IMR-90 (cell line): Measurements from ENCODE around the gene NPAS3. TPM values are rescaled to one million over a fixed set of nuclear protein-coding genes. Genes with fewer than 3 reads are reported as not detected.

Experiments used
- ATAC-seq: fragments of 200-7000 bp; cut with Tn5 transposase; 2 replicates; pipeline ENCODE4 v1.9.1; 2020; ENCODE audit warnings: low read depth, mild to moderate bottlenecking, moderate library complexity
- BruUV-seq: library from RNA; stranded (reverse); fragments of 400-500 nt; replicated peaks from 2 replicates; lab custom pipeline; 2021; lab: Mats Ljungman, UMichigan
- CTCF ChIA-PET: fragments of 300-600 bp; formaldehyde crosslinking; extraction: SDS; loops from one replicate; lab custom pipeline; 2021; ENCODE audit warnings: antibody characterized with exemption; lab: Yijun Ruan, JAX
- POLR2A ChIA-PET: fragments of 300-600 bp; sonication (Branson Sonifier 250); formaldehyde crosslinking; loops from one replicate; lab custom pipeline; 2022; ENCODE audit warnings: antibody characterized with exemption; ENCODE audit not compliant: unreplicated experiment; lab: Charles Lee
- DNase-seq: peaks from one replicate; pipeline ENCODE4 v3.0.0; 2013
- H2AFZ ChIP-seq: replicated peaks from 2 replicates; pipeline ENCODE3; 2013; ENCODE audit warnings: low read length, mild to moderate bottlenecking; ENCODE audit not compliant: poor library complexity
- H2AK5ac ChIP-seq: 2 replicates; pipeline ENCODE4 v1.6.1; 2013; ENCODE audit warnings: low read depth, low read length, inconsistent platforms
- H2AK9ac ChIP-seq: replicated peaks from 2 replicates; pipeline ENCODE3; 2013; ENCODE audit warnings: mild to moderate bottlenecking, low read depth, low read length, moderate library complexity; ENCODE audit not compliant: poor library complexity
- H2BK120ac ChIP-seq: 2 replicates; pipeline ENCODE4 v1.6.1; 2013; ENCODE audit warnings: low read depth, low read length, inconsistent platforms
- H2BK15ac ChIP-seq: 3 replicates; pipeline ENCODE4 v1.6.1; 2013; ENCODE audit warnings: low read depth, low read length, inconsistent platforms
- H2BK20ac ChIP-seq: 2 replicates; pipeline ENCODE4 v1.6.1; 2013; ENCODE audit warnings: low read depth, mild to moderate bottlenecking, inconsistent platforms, low read length, moderate library complexity
- H2BK5ac ChIP-seq: 2 replicates; pipeline ENCODE4 v1.6.1; 2013; ENCODE audit warnings: mild to moderate bottlenecking, low read depth, low read length, inconsistent platforms; ENCODE audit not compliant: poor library complexity, severe bottlenecking
- H3K14ac ChIP-seq: replicated peaks from 2 replicates; pipeline ENCODE4 v1.6.1; 2013; ENCODE audit warnings: low read depth, low read length, inconsistent platforms
- H3K18ac ChIP-seq: 2 replicates; pipeline ENCODE4 v1.6.1; 2013; ENCODE audit warnings: low read depth, low read length, control low read depth
- H3K23ac ChIP-seq: 2 replicates; pipeline ENCODE4 v1.6.1; 2013; ENCODE audit warnings: low read depth, low read length, inconsistent platforms
- H3K27ac ChIP-seq: 2 replicates; pipeline ENCODE4 v1.5.1; 2013; ENCODE audit warnings: mild to moderate bottlenecking, control low read depth, low read length; ENCODE audit not compliant: insufficient read depth
- H3K27me3 ChIP-seq: 2 replicates; pipeline ENCODE4 v1.6.1; 2013; ENCODE audit warnings: low read length; ENCODE audit not compliant: control insufficient read depth, insufficient read depth
- H3K36me3 ChIP-seq: 2 replicates; pipeline ENCODE4 v1.6.1; 2013; ENCODE audit warnings: low read length, mixed read lengths; ENCODE audit not compliant: control insufficient read depth, insufficient read depth
- H3K4ac ChIP-seq: 2 replicates; pipeline ENCODE4 v1.6.1; 2013; ENCODE audit warnings: low read depth, low read length, inconsistent platforms
- H3K4me1 ChIP-seq: 2 replicates; pipeline ENCODE4 v1.6.1; 2013; ENCODE audit warnings: low read length, mixed read lengths; ENCODE audit not compliant: control insufficient read depth, insufficient read depth
- H3K4me2 ChIP-seq: 2 replicates; pipeline ENCODE4 v1.6.1; 2013; ENCODE audit warnings: low read depth, mild to moderate bottlenecking, control low read depth, low read length, moderate library complexity
- H3K4me3 ChIP-seq: 2 replicates; pipeline ENCODE4 v1.5.1; 2013; ENCODE audit warnings: low read depth, mild to moderate bottlenecking, control low read depth, low read length, moderate library complexity; ENCODE audit not compliant: insufficient read depth
- H3K56ac ChIP-seq: 2 replicates; pipeline ENCODE4 v1.6.1; 2013; ENCODE audit warnings: low read length, inconsistent platforms; ENCODE audit not compliant: insufficient read depth; ENCODE audit errors: extremely low read depth
- H3K79me1 ChIP-seq, 2 experiments: 2 replicates each; pipeline ENCODE4 v1.6.1; 2013; ENCODE audit warnings: low read length in 2 of 2, inconsistent platforms in 1 of 2, low read depth in 1 of 2
- H3K9ac ChIP-seq: 2 replicates; pipeline ENCODE4 v1.6.1; 2013; ENCODE audit warnings: low read depth, low read length, control low read depth
- H3K9me1 ChIP-seq: 2 replicates; pipeline ENCODE4 v1.6.1; 2013; ENCODE audit warnings: low read length, inconsistent platforms; ENCODE audit not compliant: insufficient read depth
- H3K9me3 ChIP-seq: 2 replicates; pipeline ENCODE4 v1.6.1; 2013; ENCODE audit warnings: low read length; ENCODE audit not compliant: control insufficient read depth, insufficient read depth
- H4K20me1 ChIP-seq: 2 replicates; pipeline ENCODE4 v1.6.1; 2013; ENCODE audit warnings: low read length, inconsistent platforms; ENCODE audit not compliant: insufficient read depth
- H4K5ac ChIP-seq: 2 replicates; pipeline ENCODE4 v1.6.1; 2013; ENCODE audit warnings: mild to moderate bottlenecking, low read depth, low read length, control low read depth
- H4K8ac ChIP-seq, 2 experiments: 2 replicates each; pipeline ENCODE4 v1.6.1; 2013; ENCODE audit warnings: low read depth in 2 of 2, low read length in 2 of 2, control low read depth in 1 of 2, inconsistent platforms in 1 of 2
- H4K91ac ChIP-seq: 2 replicates; pipeline ENCODE4 v1.6.1; 2013; ENCODE audit warnings: low read depth, low read length, inconsistent platforms; ENCODE audit not compliant: insufficient read depth
- BHLHE40 ChIP-seq: fragments of 150-350 bp; IDR thresholded peaks from 2 replicates; pipeline ENCODE4 v1.6.1; 2016; ENCODE audit warnings: mild to moderate bottlenecking, low read depth, low read length
- CEBPB ChIP-seq: IDR thresholded peaks from 2 replicates; pipeline ENCODE4 v1.6.1; 2012; ENCODE audit warnings: low read depth, low read length, improper control_type of control experiment
- FOS ChIP-seq: fragments of 150-350 bp; IDR thresholded peaks from 2 replicates; pipeline ENCODE4 v1.6.1; 2016; ENCODE audit warnings: low read depth, low read length
- MAFK ChIP-seq: IDR thresholded peaks from 2 replicates; pipeline ENCODE4 v1.6.1; 2012; ENCODE audit warnings: low read depth, low read length, improper control_type of control experiment
- MAZ ChIP-seq: IDR thresholded peaks from 2 replicates; pipeline ENCODE4 v1.6.1; 2012; ENCODE audit warnings: low read depth, mild to moderate bottlenecking, low read length, improper control_type of control experiment, moderate library complexity, borderline replicate concordance
- MXI1 ChIP-seq: IDR thresholded peaks from 2 replicates; pipeline ENCODE4 v1.6.1; 2012; ENCODE audit warnings: low read depth, mild to moderate bottlenecking, low read length, moderate library complexity, borderline replicate concordance
- NFE2L2 ChIP-seq: fragments of 150-350 bp; IDR thresholded peaks from 2 replicates; pipeline ENCODE4 v1.6.1; 2016; ENCODE audit warnings: low read depth, mild to moderate bottlenecking, low read length
- RAD21 ChIP-seq: IDR thresholded peaks from 2 replicates; pipeline ENCODE4 v1.6.1; 2012; ENCODE audit warnings: low read length, improper control_type of control experiment
- RCOR1 ChIP-seq: IDR thresholded peaks from 2 replicates; pipeline ENCODE4 v1.6.1; 2012; ENCODE audit warnings: mild to moderate bottlenecking, low read length, improper control_type of control experiment; ENCODE audit not compliant: insufficient replicate concordance
- RFX5 ChIP-seq: IDR thresholded peaks from 2 replicates; pipeline ENCODE4 v1.8.0; 2012; ENCODE audit warnings: low read depth, mild to moderate bottlenecking, low read length, moderate library complexity
- SMC3 ChIP-seq: fragments of 150-350 bp; IDR thresholded peaks from 2 replicates; pipeline ENCODE4 v1.6.1; 2016; ENCODE audit warnings: low read depth, mild to moderate bottlenecking, antibody characterized with exemption, low read length, moderate library complexity
- WGBS, 2 experiments: methylation state at CpG; one replicate each; pipeline versions ENCODE4 v1.1.5 to v1.1.7; 2013; ENCODE audit warnings: missing lambda C conversion rate in 2 of 2; ENCODE audit not compliant: insufficient read length in 1 of 2; ENCODE audit errors: extremely low coverage in 2 of 2; 5-methylcytosine and 5-hydroxymethylcytosine counted together
- dilution Hi-C: fragments of 300-500 bp; cut with HindIII; formaldehyde crosslinking; loops from one replicate; pipeline ENCODE4 v1.14.3; 2018; ENCODE audit warnings: low sequenced_read_pairs; ENCODE audit not compliant: unreplicated experiment
- in situ Hi-C: fragments of 300-500 bp; cut with MboI; formaldehyde crosslinking; loops from 3 replicates; pipeline ENCODE4 v1.14.3; 2019; ENCODE audit warnings: low sequenced_read_pairs, inconsistent platforms, mixed read lengths
- intact Hi-C: fragments of 100-400 bp; cut with micrococcal nuclease; formaldehyde crosslinking; loops from 2 replicates; pipeline ENCODE4 v1.10.0; 2022
- polyA plus RNA-seq, 3 experiments: library from polyadenylated mRNA; depleted of rRNA; stranded (reverse); fragments of >200 nt; gene quantifications; 2 replicates each; pipeline ENCODE4 v1.2.3, GENCODE V29; 2012; ENCODE audit warnings: low replicate concordance in 1 of 3
- total RNA-seq: library from RNA; depleted of rRNA; stranded (reverse); fragments of >200 nt; gene quantifications from 2 replicates; pipeline ENCODE4 v1.2.3, GENCODE V29; 2012
- TF ChIP-seq, protein P1 (sequence below): fragments of 150-350 bp; IDR thresholded peaks from 2 replicates; pipeline ENCODE4 v1.6.1; 2017; ENCODE audit warnings: mild to moderate bottlenecking, antibody characterized with exemption, low read length, low read depth
- TF ChIP-seq, protein P2 (sequence below): conservative IDR thresholded peaks from 2 replicates; pipeline ENCODE4 v1.5.1; 2012; ENCODE audit warnings: mild to moderate bottlenecking, low read depth, low read length, improper control_type of control experiment
- TF ChIP-seq, protein P3 (sequence below): fragments of 150-350 bp; IDR thresholded peaks from 2 replicates; pipeline ENCODE4 v1.6.1; 2016; ENCODE audit warnings: low read depth, mild to moderate bottlenecking, low read length, moderate library complexity, borderline replicate concordance

NPAS3 gene
- total and polyA plus RNA-seq, 2 of the 4 experiments (the other 2 are of a cell fraction), result not detected

DNA sequence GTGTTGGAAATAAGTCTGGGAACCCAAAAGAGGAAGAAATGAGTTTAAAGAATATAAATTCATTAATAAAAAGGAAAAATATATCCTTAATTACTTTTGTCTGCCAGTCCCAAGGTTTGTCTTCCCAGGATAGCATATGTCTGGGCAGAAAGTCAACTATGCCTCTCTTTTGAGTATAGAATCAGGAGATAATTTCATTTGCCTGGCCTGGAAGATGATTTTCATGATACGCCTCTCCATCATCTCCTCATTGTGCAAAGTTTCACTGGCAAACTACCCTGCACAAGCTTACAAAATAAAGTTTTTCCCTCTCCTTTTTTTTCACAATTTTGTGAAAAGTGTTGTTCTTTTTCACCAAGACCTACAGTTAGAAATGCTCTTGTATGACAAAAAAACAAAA lies 671.4 kb downstream of the NPAS3 start:
- ChIA-PET CTCF (no interaction called here), POLR2A (no interaction called here)
- no peak overlapping the region for H3K23ac ChIP-seq
- H4K20me1 ChIP-seq, result no peaks in the 10 kb centered on the region
- in situ Hi-C loops (no loop called here), intact Hi-C loops (no loop called here), dilution Hi-C loops (no loop called here)
- H2AK9ac ChIP-seq, result no peak overlapping the region
- no peak overlapping the region for H4K8ac ChIP-seq
- no TSS peak for BruUV-seq
- no peak overlapping the region for H3K4ac ChIP-seq
- H2BK5ac ChIP-seq, result no peak overlapping the region
- no peak overlapping the region for H3K27ac ChIP-seq
- no peak overlapping the region for H2AK5ac ChIP-seq
- no peak overlapping the region for H3K4me3 ChIP-seq
- H2BK20ac ChIP-seq, result no peak overlapping the region
- H3K9me3 ChIP-seq, result no peaks in the 10 kb centered on the region
- no peaks in the 10 kb centered on the region for H3K4me1 ChIP-seq
- no peak overlapping the region for H3K9ac ChIP-seq
- H3K14ac ChIP-seq, result no peak overlapping the region
- H2AFZ ChIP-seq, result no peak overlapping the region
- WGBS, 2 experiments, result no CpG with 5 or more reads among the region's 1 CpG
- H2BK15ac ChIP-seq, result no peak overlapping the region
- H4K91ac ChIP-seq, result no peak overlapping the region
- H3K4me2 ChIP-seq, result no peak overlapping the region
- no peak overlapping the region for H2BK120ac ChIP-seq
- no peaks in the 10 kb centered on the region for H3K9me1 ChIP-seq
- no peak overlapping the region for H4K5ac ChIP-seq
- H3K56ac ChIP-seq, result no peak overlapping the region
- H3K79me1 ChIP-seq, result no peaks in the 10 kb centered on the region
- TF ChIP-seq CEBPB (no peak), RAD21 (no peak), MAFK (no peak), SMC3 (no peak), RFX5 (no peak), RCOR1 (no peak), MAZ (no peak), BHLHE40 (no peak), FOS (no peak), NFE2L2 (no peak), MXI1 (no peak)
- TF ChIP-seq, protein P1, sequence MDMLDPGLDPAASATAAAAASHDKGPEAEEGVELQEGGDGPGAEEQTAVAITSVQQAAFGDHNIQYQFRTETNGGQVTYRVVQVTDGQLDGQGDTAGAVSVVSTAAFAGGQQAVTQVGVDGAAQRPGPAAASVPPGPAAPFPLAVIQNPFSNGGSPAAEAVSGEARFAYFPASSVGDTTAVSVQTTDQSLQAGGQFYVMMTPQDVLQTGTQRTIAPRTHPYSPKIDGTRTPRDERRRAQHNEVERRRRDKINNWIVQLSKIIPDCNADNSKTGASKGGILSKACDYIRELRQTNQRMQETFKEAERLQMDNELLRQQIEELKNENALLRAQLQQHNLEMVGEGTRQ, result no peak
- TF ChIP-seq, protein P2, sequence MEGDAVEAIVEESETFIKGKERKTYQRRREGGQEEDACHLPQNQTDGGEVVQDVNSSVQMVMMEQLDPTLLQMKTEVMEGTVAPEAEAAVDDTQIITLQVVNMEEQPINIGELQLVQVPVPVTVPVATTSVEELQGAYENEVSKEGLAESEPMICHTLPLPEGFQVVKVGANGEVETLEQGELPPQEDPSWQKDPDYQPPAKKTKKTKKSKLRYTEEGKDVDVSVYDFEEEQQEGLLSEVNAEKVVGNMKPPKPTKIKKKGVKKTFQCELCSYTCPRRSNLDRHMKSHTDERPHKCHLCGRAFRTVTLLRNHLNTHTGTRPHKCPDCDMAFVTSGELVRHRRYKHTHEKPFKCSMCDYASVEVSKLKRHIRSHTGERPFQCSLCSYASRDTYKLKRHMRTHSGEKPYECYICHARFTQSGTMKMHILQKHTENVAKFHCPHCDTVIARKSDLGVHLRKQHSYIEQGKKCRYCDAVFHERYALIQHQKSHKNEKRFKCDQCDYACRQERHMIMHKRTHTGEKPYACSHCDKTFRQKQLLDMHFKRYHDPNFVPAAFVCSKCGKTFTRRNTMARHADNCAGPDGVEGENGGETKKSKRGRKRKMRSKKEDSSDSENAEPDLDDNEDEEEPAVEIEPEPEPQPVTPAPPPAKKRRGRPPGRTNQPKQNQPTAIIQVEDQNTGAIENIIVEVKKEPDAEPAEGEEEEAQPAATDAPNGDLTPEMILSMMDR, result no peak
- TF ChIP-seq, protein P3, sequence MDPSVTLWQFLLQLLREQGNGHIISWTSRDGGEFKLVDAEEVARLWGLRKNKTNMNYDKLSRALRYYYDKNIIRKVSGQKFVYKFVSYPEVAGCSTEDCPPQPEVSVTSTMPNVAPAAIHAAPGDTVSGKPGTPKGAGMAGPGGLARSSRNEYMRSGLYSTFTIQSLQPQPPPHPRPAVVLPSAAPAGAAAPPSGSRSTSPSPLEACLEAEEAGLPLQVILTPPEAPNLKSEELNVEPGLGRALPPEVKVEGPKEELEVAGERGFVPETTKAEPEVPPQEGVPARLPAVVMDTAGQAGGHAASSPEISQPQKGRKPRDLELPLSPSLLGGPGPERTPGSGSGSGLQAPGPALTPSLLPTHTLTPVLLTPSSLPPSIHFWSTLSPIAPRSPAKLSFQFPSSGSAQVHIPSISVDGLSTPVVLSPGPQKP, result no peak
- H3K36me3 ChIP-seq, result no peaks in the 10 kb centered on the region
- no peaks in the 10 kb centered on the region for H3K27me3 ChIP-seq
- no peak overlapping the region for H3K18ac ChIP-seq
- DNase-seq, result no peak
- no peak for ATAC-seq
